Trophoblast cell (in vitro differentiated cells and primary cell): ENCODE measurements around the gene UTP25.
"Not testable (repeated sequence)": the region's sequence is repeated elsewhere in the genome, so short reads cannot be mapped to it uniquely, and the experiment has no call there.

Experiments used
- DNase-seq, 2 donors: peaks; one replicate each; pipeline ENCODE4 v3.0.0-alpha.2; 2016
- H2AFZ ChIP-seq: 2 replicates; pipeline ENCODE4 v1.6.1; 2013; ENCODE audit warnings: low read length, moderate library complexity, mild to moderate bottlenecking; ENCODE audit not compliant: insufficient read depth, poor library complexity
- H2AK5ac ChIP-seq: 2 replicates; pipeline ENCODE4 v1.6.1; 2013; ENCODE audit warnings: mild to moderate bottlenecking, low read length
- H2BK120ac ChIP-seq: 2 replicates; pipeline ENCODE4 v1.6.1; 2013; ENCODE audit warnings: low read length, mild to moderate bottlenecking, moderate library complexity; ENCODE audit not compliant: insufficient read depth, poor library complexity
- H2BK12ac ChIP-seq: 2 replicates; pipeline ENCODE4 v1.6.1; 2013; ENCODE audit warnings: mild to moderate bottlenecking, low read length, moderate library complexity
- H2BK5ac ChIP-seq: 2 replicates; pipeline ENCODE4 v1.6.1; 2013; ENCODE audit warnings: low read length, low read depth, moderate library complexity, mild to moderate bottlenecking; ENCODE audit not compliant: poor library complexity
- H3K14ac ChIP-seq: 2 replicates; pipeline ENCODE4 v1.6.1; 2013; ENCODE audit warnings: mild to moderate bottlenecking, low read length
- H3K18ac ChIP-seq: 2 replicates; pipeline ENCODE4 v1.6.1; 2013; ENCODE audit warnings: mild to moderate bottlenecking, low read length
- H3K23ac ChIP-seq: 2 replicates; pipeline ENCODE4 v1.6.1; 2013; ENCODE audit warnings: low read length
- H3K27ac ChIP-seq: 2 replicates; pipeline ENCODE4 v1.5.1; 2013; ENCODE audit warnings: low read depth, mild to moderate bottlenecking, inconsistent platforms, low read length, moderate library complexity
- H3K27me3 ChIP-seq: 2 replicates; pipeline ENCODE4 v1.6.1; 2013; ENCODE audit warnings: inconsistent platforms, mild to moderate bottlenecking, low read length, moderate library complexity; ENCODE audit not compliant: insufficient read depth
- H3K36me3 ChIP-seq, 2 experiments: 1 replicate in 1 of 2; 2 replicates in 1 of 2; pipeline ENCODE4 v1.6.1; 2013; ENCODE audit warnings: low read length in 2 of 2, mild to moderate bottlenecking in 2 of 2, moderate library complexity in 1 of 2; ENCODE audit not compliant: insufficient read depth in 2 of 2, control insufficient read depth in 1 of 2
- H3K4ac ChIP-seq: 2 replicates; pipeline ENCODE4 v1.6.1; 2013; ENCODE audit warnings: low read depth, mild to moderate bottlenecking, low read length, moderate library complexity
- H3K4me1 ChIP-seq, 2 experiments: 1 replicate in 1 of 2; 2 replicates in 1 of 2; pipeline ENCODE4 v1.6.1; 2013; ENCODE audit warnings: low read length in 2 of 2, mild to moderate bottlenecking in 2 of 2, moderate library complexity in 1 of 2; ENCODE audit not compliant: insufficient read depth in 2 of 2, control insufficient read depth in 1 of 2
- H3K4me2 ChIP-seq: 2 replicates; pipeline ENCODE4 v1.6.1; 2013; ENCODE audit warnings: inconsistent platforms, mild to moderate bottlenecking, low read length, moderate library complexity
- H3K4me3 ChIP-seq: 2 replicates; pipeline ENCODE4 v1.5.1; 2013; ENCODE audit warnings: mild to moderate bottlenecking, low read depth, low read length, inconsistent platforms
- H3K79me1 ChIP-seq: one replicate; pipeline ENCODE4 v1.6.1; 2013; ENCODE audit warnings: low read length
- H3K79me2 ChIP-seq: 2 replicates; pipeline ENCODE4 v1.6.1; 2013; ENCODE audit warnings: low read length, mild to moderate bottlenecking; ENCODE audit not compliant: control insufficient read depth, insufficient read depth, poor library complexity
- H3K9ac ChIP-seq: 2 replicates; pipeline ENCODE4 v1.6.1; 2013; ENCODE audit warnings: mild to moderate bottlenecking, low read length
- H3K9me3 ChIP-seq: 2 replicates; pipeline ENCODE4 v1.6.1; 2013; ENCODE audit warnings: low read depth, mild to moderate bottlenecking, control low read depth, inconsistent platforms, low read length; ENCODE audit not compliant: insufficient read depth
- H4K12ac ChIP-seq: 2 replicates; pipeline ENCODE4 v1.6.1; 2013; ENCODE audit warnings: low read depth, mild to moderate bottlenecking, low read length, moderate library complexity
- H4K8ac ChIP-seq: 2 replicates; pipeline ENCODE4 v1.6.1; 2013; ENCODE audit warnings: low read depth, mild to moderate bottlenecking, low read length, moderate library complexity
- H4K91ac ChIP-seq: one replicate; pipeline ENCODE4 v1.6.1; 2013; ENCODE audit warnings: low read depth, mild to moderate bottlenecking, low read length, moderate library complexity
- WGBS: extraction: QIAGEN DNeasy Blood & Tissue Kit; methylation state at CpG from one replicate; pipeline ENCODE4 v1.1.7; 2013; ENCODE audit warnings: missing lambda C conversion rate; ENCODE audit not compliant: insufficient read length, insufficient coverage; ENCODE audit errors: extremely low coverage; 5-methylcytosine and 5-hydroxymethylcytosine counted together

Gene UTP25

DNA sequence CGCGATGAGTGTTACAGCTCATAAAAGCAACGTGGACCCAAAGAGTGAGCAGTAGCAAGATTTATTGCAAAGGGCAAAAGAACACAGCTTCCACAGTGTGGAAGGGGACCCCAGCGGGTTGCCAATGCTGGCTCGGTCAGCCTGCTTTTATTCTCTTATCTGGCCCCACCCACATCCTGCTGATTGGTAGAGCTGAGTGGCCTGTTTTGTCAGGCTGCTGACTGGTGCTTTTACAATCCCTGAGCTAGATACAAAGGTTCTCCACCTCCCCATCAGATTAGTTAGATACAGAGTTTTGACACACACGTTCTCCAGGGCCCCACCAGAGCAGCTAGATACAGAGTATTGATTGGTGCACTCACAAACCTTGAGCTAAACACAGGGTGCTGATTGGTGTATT lies 70.5 kb downstream of the UTP25 start:
- not testable (repeated sequence) for H4K91ac ChIP-seq, H3K4me2 ChIP-seq, H3K36me3 ChIP-seq, H3K4ac ChIP-seq, H2AK5ac ChIP-seq, H3K18ac ChIP-seq, H2BK5ac ChIP-seq, H3K14ac ChIP-seq, H3K9me3 ChIP-seq, DNase-seq, H2AFZ ChIP-seq, H3K27ac ChIP-seq, H2BK120ac ChIP-seq, H3K79me1 ChIP-seq, H3K23ac ChIP-seq, H3K9ac ChIP-seq, H3K27me3 ChIP-seq, H4K12ac ChIP-seq, H4K8ac ChIP-seq, H3K79me2 ChIP-seq, H2BK12ac ChIP-seq, H3K4me3 ChIP-seq
- no CpG with 5 or more reads among the region's 6 CpGs for WGBS
- H3K4me1 ChIP-seq, result peaks cover 8 to 12% of the 10 kb centered on the region in 2 experiments

DNA sequence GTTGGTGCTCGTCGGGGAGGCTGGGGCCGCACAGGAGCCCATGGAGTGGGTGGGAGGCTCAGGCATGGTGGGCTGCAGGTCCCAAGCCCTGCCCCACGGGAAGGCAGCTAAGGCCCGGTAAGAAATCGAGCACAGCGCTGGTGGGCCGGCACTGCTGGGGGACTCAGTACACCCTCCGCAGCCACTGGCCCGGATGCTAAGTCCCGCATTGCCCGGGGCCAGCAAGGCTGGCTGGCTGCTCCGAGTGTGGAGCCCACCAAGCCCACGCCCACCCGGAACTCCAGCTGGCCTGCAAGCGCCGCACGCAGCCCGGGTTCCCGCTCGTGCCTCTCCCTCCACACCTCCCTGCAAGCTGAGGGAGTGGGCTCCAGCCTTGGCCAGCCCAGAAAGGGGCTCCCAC lies 71.1 kb downstream of the UTP25 start:
- H2BK5ac ChIP-seq, H4K12ac ChIP-seq, H3K27me3 ChIP-seq, H3K36me3 ChIP-seq, H3K9me3 ChIP-seq, H4K91ac ChIP-seq, H3K4me3 ChIP-seq, H2AK5ac ChIP-seq, DNase-seq, H3K14ac ChIP-seq, H3K79me1 ChIP-seq, H2AFZ ChIP-seq, H3K27ac ChIP-seq, H2BK120ac ChIP-seq, H3K4me2 ChIP-seq, H3K4ac ChIP-seq, H4K8ac ChIP-seq, H3K18ac ChIP-seq, H3K23ac ChIP-seq, H3K79me2 ChIP-seq, H3K9ac ChIP-seq: not testable (repeated sequence)
- WGBS, result no CpG with 5 or more reads among the region's 21 CpGs
- H3K4me1 ChIP-seq, result peaks cover 8 to 12% of the 10 kb centered on the region in 2 experiments
- H2BK12ac ChIP-seq, result peak overlapping the region; percentile 9

DNA sequence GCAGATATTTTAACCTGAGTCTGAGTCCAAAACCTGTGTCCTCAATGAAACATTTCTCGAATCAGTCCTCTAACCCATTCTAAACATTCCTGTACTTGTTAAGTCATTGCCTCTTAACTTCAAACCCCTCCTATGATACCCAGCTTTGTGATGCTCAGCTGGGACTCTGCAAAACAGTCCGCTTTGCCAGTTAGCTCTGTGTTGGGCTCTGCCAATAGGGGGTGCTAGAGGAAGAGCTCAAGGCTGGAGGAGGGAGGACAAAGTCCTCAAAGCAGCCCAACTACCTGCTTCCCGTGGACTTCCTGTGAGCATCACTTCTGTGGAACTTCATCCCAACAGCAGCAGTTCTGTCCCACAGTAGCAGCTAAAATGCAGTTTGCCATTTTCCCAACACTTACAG lies 72.2 kb downstream of the UTP25 start:
- Histone ChIP-seq H3K27me3 (no peaks in the 10 kb centered on the region), H2BK12ac (no peak overlapping the region), H4K8ac (no peak overlapping the region), H3K79me2 (no peaks in the 10 kb centered on the region), H3K9ac (no peak overlapping the region), H2BK120ac (no peak overlapping the region), H3K4me2 (no peak overlapping the region), H4K91ac (no peak overlapping the region), H3K27ac (no peak overlapping the region), H2BK5ac (no peak overlapping the region), H3K18ac (no peak overlapping the region), H3K36me3 (no peaks in the 10 kb centered on the region), H3K4me3 (no peak overlapping the region), H3K4me1 (peaks cover 6 to 9% of the 10 kb centered on the region in 2 experiments), H2AFZ (no peak overlapping the region), H3K14ac (no peak overlapping the region), H4K12ac (no peak overlapping the region), H2AK5ac (no peak overlapping the region), H3K23ac (no peak overlapping the region), H3K4ac (no peak overlapping the region), H3K79me1 (peaks cover 6% of the 10 kb centered on the region), H3K9me3 (no peaks in the 10 kb centered on the region)
- no peak for DNase-seq
- WGBS, result no CpG with 5 or more reads among the region's 3 CpGs

DNA sequence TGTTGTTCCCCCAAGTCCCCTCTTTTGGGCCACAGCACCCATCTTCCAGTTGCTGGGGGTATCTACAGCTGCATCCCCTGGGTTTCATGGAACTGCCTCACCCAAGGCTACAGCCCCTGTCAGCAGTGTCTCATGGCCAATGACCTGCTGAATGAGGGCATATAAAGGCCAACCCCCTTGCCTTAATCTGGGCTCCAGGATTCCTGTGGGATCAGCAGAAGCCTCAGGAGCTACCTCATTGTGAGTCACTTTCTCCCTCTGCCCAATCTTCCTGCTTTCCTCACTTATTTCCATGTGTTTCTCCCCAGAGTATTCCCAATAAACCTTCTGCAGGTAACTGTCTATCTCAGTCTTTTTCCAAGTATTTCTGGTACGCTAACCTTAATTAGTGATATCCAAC lies 73.0 kb downstream of the UTP25 start:
- no peak overlapping the region for H4K12ac ChIP-seq
- DNase-seq, result no peak
- no peak overlapping the region for H2AFZ ChIP-seq
- no peak overlapping the region for H3K14ac ChIP-seq
- H3K4me3 ChIP-seq, result no peak overlapping the region
- H3K36me3 ChIP-seq, result no peaks in the 10 kb centered on the region
- H4K8ac ChIP-seq, result no peak overlapping the region
- H3K18ac ChIP-seq, result no peak overlapping the region
- no peak overlapping the region for H2BK5ac ChIP-seq
- no peak overlapping the region for H2AK5ac ChIP-seq
- WGBS, result no CpG with 5 or more reads among the region's 1 CpG
- peaks cover 5% of the 10 kb centered on the region for H3K79me1 ChIP-seq
- no peak overlapping the region for H3K23ac ChIP-seq
- H2BK12ac ChIP-seq, result no peak overlapping the region
- H3K27ac ChIP-seq, result no peak overlapping the region
- H2BK120ac ChIP-seq, result no peak overlapping the region
- H3K4me1 ChIP-seq, result peaks cover 5 to 6% of the 10 kb centered on the region in 2 experiments
- no peaks in the 10 kb centered on the region for H3K9me3 ChIP-seq
- no peaks in the 10 kb centered on the region for H3K79me2 ChIP-seq
- no peak overlapping the region for H4K91ac ChIP-seq
- H3K9ac ChIP-seq, result no peak overlapping the region
- no peaks in the 10 kb centered on the region for H3K27me3 ChIP-seq
- H3K4me2 ChIP-seq, result no peak overlapping the region
- no peak overlapping the region for H3K4ac ChIP-seq
